ENCODE measurements around the gene COPS2.
"Not testable (repeated sequence)": the region's sequence is repeated elsewhere in the genome, so short reads cannot be mapped to it uniquely, and the experiment has no call there.

Gene COPS2

GRCh38 chr15:49179433-49180190, 24.2 kb upstream of the COPS2 start:
- H3K18ac ChIP-seq (ENCODE audit: low read length) = no peak overlapping the region
- H3K23ac ChIP-seq (ENCODE audit: low read length) = no peak overlapping the region
- DNase-seq = no peak
- H3K4me2 ChIP-seq (ENCODE audit: low read length) = no peak overlapping the region
- no peaks in the 10 kb centered on the region for H3K4me1 ChIP-seq (ENCODE audit: control insufficient read depth, low read depth, low read length)
- H4K5ac ChIP-seq (ENCODE audit: low read length) = no peak overlapping the region
- no peak overlapping the region for H3K27ac ChIP-seq (ENCODE audit: low read depth, low read length)
- no peaks in the 10 kb centered on the region for H3K79me2 ChIP-seq (ENCODE audit: control insufficient read depth, insufficient read depth, low read length)
- no peak overlapping the region for H2BK15ac ChIP-seq (replicated peaks; ENCODE audit: low read depth)
- no peak overlapping the region for H3K56ac ChIP-seq (ENCODE audit: low read length)
- no peak overlapping the region for H4K8ac ChIP-seq (ENCODE audit: low read depth, low read length)
- no peaks in the 10 kb centered on the region for H3K79me1 ChIP-seq (ENCODE audit: low read length)
- H3K27me3 ChIP-seq (ENCODE audit: insufficient read depth, low read length, poor library complexity) = no peaks in the 10 kb centered on the region
- no peak overlapping the region for H2BK120ac ChIP-seq (ENCODE audit: low read depth, low read length)
- WGBS (ENCODE audit: extremely low coverage, insufficient coverage, low lambda C conversion rate) = no CpG with 5 or more reads among the region's 1 CpG
- H3K4ac ChIP-seq (ENCODE audit: low read depth, low read length) = no peak overlapping the region
- no peaks in the 10 kb centered on the region for H3K36me3 ChIP-seq (ENCODE audit: control insufficient read depth, insufficient read depth, low read length)
- H3K9ac ChIP-seq (ENCODE audit: low read length) = no peak overlapping the region
- no peak overlapping the region for H3K4me3 ChIP-seq (ENCODE audit: low read length)
- no peak overlapping the region for H2AK5ac ChIP-seq (ENCODE audit: low read length)
- H2BK5ac ChIP-seq (ENCODE audit: low read length) = no peak overlapping the region

- no peak overlapping the region for H2BK5ac ChIP-seq (ENCODE audit: low read length)
- H3K4me2 ChIP-seq (ENCODE audit: low read length) = no peak overlapping the region
- no peak overlapping the region for H3K4me3 ChIP-seq (ENCODE audit: low read length)
- H3K27me3 ChIP-seq (ENCODE audit: insufficient read depth, low read length, poor library complexity) = no peaks in the 10 kb centered on the region
- no peak overlapping the region for H4K5ac ChIP-seq (ENCODE audit: low read length)
- H3K79me2 ChIP-seq (ENCODE audit: control insufficient read depth, insufficient read depth, low read length) = no peaks in the 10 kb centered on the region
- H3K36me3 ChIP-seq (ENCODE audit: control insufficient read depth, insufficient read depth, low read length) = no peaks in the 10 kb centered on the region
- H2BK120ac ChIP-seq (ENCODE audit: low read depth, low read length) = no peak overlapping the region
- DNase-seq = no peak
- H3K23ac ChIP-seq (ENCODE audit: low read length) = no peak overlapping the region
- H3K4ac ChIP-seq (ENCODE audit: low read depth, low read length) = no peak overlapping the region
- no peak overlapping the region for H3K27ac ChIP-seq (ENCODE audit: low read depth, low read length)
- no peak overlapping the region for H3K56ac ChIP-seq (ENCODE audit: low read length)
- no peak overlapping the region for H2BK15ac ChIP-seq (replicated peaks; ENCODE audit: low read depth)
- no peak overlapping the region for H4K8ac ChIP-seq (ENCODE audit: low read depth, low read length)
- no peaks in the 10 kb centered on the region for H3K79me1 ChIP-seq (ENCODE audit: low read length)
- WGBS (ENCODE audit: extremely low coverage, insufficient coverage, low lambda C conversion rate) = no CpG with 5 or more reads among the region's 7 CpGs
- H3K4me1 ChIP-seq (ENCODE audit: control insufficient read depth, low read depth, low read length) = no peaks in the 10 kb centered on the region
- no peak overlapping the region for H3K18ac ChIP-seq (ENCODE audit: low read length)
- H3K9ac ChIP-seq (ENCODE audit: low read length) = no peak overlapping the region
- H2AK5ac ChIP-seq (ENCODE audit: low read length) = no peak overlapping the region
Measured at GRCh38 chr15:49178497-49178896, 23.1 kb upstream of the COPS2 start.

GRCh38 chr15:49175582-49176397, 20.4 kb upstream of the COPS2 start:
- not testable (repeated sequence) for H2BK15ac ChIP-seq (replicated peaks; ENCODE audit: low read depth); H3K4ac ChIP-seq (ENCODE audit: low read depth, low read length); H3K27ac ChIP-seq (ENCODE audit: low read depth, low read length); H2BK120ac ChIP-seq (ENCODE audit: low read depth, low read length); DNase-seq; H3K36me3 ChIP-seq (ENCODE audit: control insufficient read depth, insufficient read depth, low read length); H3K9ac ChIP-seq (ENCODE audit: low read length); H3K56ac ChIP-seq (ENCODE audit: low read length); H3K4me3 ChIP-seq (ENCODE audit: low read length); H4K5ac ChIP-seq (ENCODE audit: low read length); H3K18ac ChIP-seq (ENCODE audit: low read length); H3K79me1 ChIP-seq (ENCODE audit: low read length); H3K79me2 ChIP-seq (ENCODE audit: control insufficient read depth, insufficient read depth, low read length); H3K4me2 ChIP-seq (ENCODE audit: low read length); H3K27me3 ChIP-seq (ENCODE audit: insufficient read depth, low read length, poor library complexity); H2BK5ac ChIP-seq (ENCODE audit: low read length); H3K23ac ChIP-seq (ENCODE audit: low read length); H3K4me1 ChIP-seq (ENCODE audit: control insufficient read depth, low read depth, low read length); H2AK5ac ChIP-seq (ENCODE audit: low read length); H4K8ac ChIP-seq (ENCODE audit: low read depth, low read length)
- WGBS (ENCODE audit: extremely low coverage, insufficient coverage, low lambda C conversion rate) = no CpG with 5 or more reads among the region's 6 CpGs

GRCh38 chr15:49174902-49175301, 19.5 kb upstream of the COPS2 start:
- Histone ChIP-seq H3K4me2 (ENCODE audit: low read length) (no peak overlapping the region), H2BK120ac (ENCODE audit: low read depth, low read length) (no peak overlapping the region), H3K4ac (ENCODE audit: low read depth, low read length) (no peak overlapping the region), H2BK15ac (replicated peaks; ENCODE audit: low read depth) (no peak overlapping the region), H3K79me2 (ENCODE audit: control insufficient read depth, insufficient read depth, low read length) (no peaks in the 10 kb centered on the region), H3K56ac (ENCODE audit: low read length) (no peak overlapping the region), H2BK5ac (ENCODE audit: low read length) (no peak overlapping the region), H4K5ac (ENCODE audit: low read length) (no peak overlapping the region), H3K27me3 (ENCODE audit: insufficient read depth, low read length, poor library complexity) (no peaks in the 10 kb centered on the region), H4K8ac (ENCODE audit: low read depth, low read length) (no peak overlapping the region), H3K9ac (ENCODE audit: low read length) (no peak overlapping the region), H3K4me3 (ENCODE audit: low read length) (no peak overlapping the region), H3K27ac (ENCODE audit: low read depth, low read length) (no peak overlapping the region), H3K18ac (ENCODE audit: low read length) (no peak overlapping the region), H3K23ac (ENCODE audit: low read length) (no peak overlapping the region), H3K4me1 (ENCODE audit: control insufficient read depth, low read depth, low read length) (no peaks in the 10 kb centered on the region), H2AK5ac (ENCODE audit: low read length) (no peak overlapping the region), H3K79me1 (ENCODE audit: low read length) (no peaks in the 10 kb centered on the region), H3K36me3 (ENCODE audit: control insufficient read depth, insufficient read depth, low read length) (no peaks in the 10 kb centered on the region)
- no CpG with 5 or more reads among the region's 3 CpGs for WGBS (ENCODE audit: extremely low coverage, insufficient coverage, low lambda C conversion rate)
- DNase-seq = no peak

GRCh38 chr15:49171790-49172189, 16.4 kb upstream of the COPS2 start:
- Histone ChIP-seq H2BK5ac (ENCODE audit: low read length) (no peak overlapping the region), H4K8ac (ENCODE audit: low read depth, low read length) (no peak overlapping the region), H3K9ac (ENCODE audit: low read length) (no peak overlapping the region), H3K79me2 (ENCODE audit: control insufficient read depth, insufficient read depth, low read length) (no peaks in the 10 kb centered on the region), H3K36me3 (ENCODE audit: control insufficient read depth, insufficient read depth, low read length) (no peaks in the 10 kb centered on the region), H3K4me1 (ENCODE audit: control insufficient read depth, low read depth, low read length) (no peaks in the 10 kb centered on the region), H2BK15ac (replicated peaks; ENCODE audit: low read depth) (no peak overlapping the region), H3K79me1 (ENCODE audit: low read length) (no peaks in the 10 kb centered on the region), H3K4me2 (ENCODE audit: low read length) (no peak overlapping the region), H3K4me3 (ENCODE audit: low read length) (no peak overlapping the region), H4K5ac (ENCODE audit: low read length) (no peak overlapping the region), H2BK120ac (ENCODE audit: low read depth, low read length) (no peak overlapping the region), H3K27ac (ENCODE audit: low read depth, low read length) (no peak overlapping the region), H3K27me3 (ENCODE audit: insufficient read depth, low read length, poor library complexity) (no peaks in the 10 kb centered on the region), H3K4ac (ENCODE audit: low read depth, low read length) (no peak overlapping the region), H3K23ac (ENCODE audit: low read length) (no peak overlapping the region), H2AK5ac (ENCODE audit: low read length) (no peak overlapping the region), H3K56ac (ENCODE audit: low read length) (no peak overlapping the region), H3K18ac (ENCODE audit: low read length) (no peak overlapping the region)
- no peak for DNase-seq
- no CpG with 5 or more reads among the region's 12 CpGs for WGBS (ENCODE audit: extremely low coverage, insufficient coverage, low lambda C conversion rate)
